Activated CD4-positive, alpha-beta T cell treated with anti-CD3 and anti-CD28 coated beads, Interleukin-2, amount 50 U/mL, for 1 hour (primary cell): Measurements from ENCODE around the gene SERPINB6.
"Not testable (repeated sequence)": the region's sequence is repeated elsewhere in the genome, so short reads cannot be mapped to it uniquely, and the experiment has no call there.

Experiments
- DNase-seq: peaks from one replicate; pipeline ENCODE4 v3.0.0-alpha.2; 2020

SERPINB6 gene

GRCh38 chr6:2903411-2904185, 67.8 kb downstream of the SERPINB6 start:
- DNase-seq = not testable (repeated sequence)

GRCh38 chr6:2901645-2902502, 69.5 kb downstream of the SERPINB6 start:
- DNase-seq = not testable (repeated sequence)

GRCh38 chr6:2900821-2901644, 70.3 kb downstream of the SERPINB6 start:
- no peak for DNase-seq

GRCh38 chr6:2900221-2900807, 71.1 kb downstream of the SERPINB6 start:
- no peak for DNase-seq

GRCh38 chr6:2899596-2899995, 71.8 kb downstream of the SERPINB6 start:
- DNase-seq = no peak
